Stimulated activated CD4-positive, alpha-beta T cell treated with anti-CD3 and anti-CD28 coated beads, Interleukin-4, amount 100 ng/mL, for 1 hour (primary cell): ENCODE measurements around the gene NR5A1.

Experiments
- DNase-seq: peaks from one replicate; pipeline ENCODE4 v3.0.0-alpha.2; 2020

The NR5A1 gene

GRCh38 chr9:124506931-124507879 lies at the start of gene NR5A1:
TSS of gene NR5A1 (minus strand) at chr9:124507399. CDS start at chr9:124503395, 4,004 bp downstream.
- no peak for DNase-seq

GRCh38 chr9:124555043-124555442 lies 47.8 kb upstream of the NR5A1 start:
- DNase-seq, result no peak

DNA sequence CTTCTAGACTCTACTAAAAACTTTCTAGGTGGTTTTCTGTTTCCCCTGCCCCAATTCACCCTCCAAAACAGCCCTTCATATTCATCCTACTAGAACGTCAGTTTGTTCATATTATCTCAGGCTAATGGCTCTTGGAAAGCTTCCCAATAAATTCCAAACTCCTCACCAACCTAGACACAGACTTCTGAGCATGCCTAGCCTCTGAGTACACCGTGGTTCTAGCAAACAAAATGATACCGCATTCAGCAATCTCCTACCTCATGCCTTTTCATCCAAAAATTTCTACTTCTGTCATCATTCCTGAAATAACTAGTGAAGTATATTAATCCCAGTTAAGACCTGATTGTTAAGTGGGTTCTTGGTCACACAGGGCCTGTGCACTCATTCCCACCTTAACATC lies 46.5 kb upstream of the NR5A1 start:
- DNase-seq, result no peak

DNA sequence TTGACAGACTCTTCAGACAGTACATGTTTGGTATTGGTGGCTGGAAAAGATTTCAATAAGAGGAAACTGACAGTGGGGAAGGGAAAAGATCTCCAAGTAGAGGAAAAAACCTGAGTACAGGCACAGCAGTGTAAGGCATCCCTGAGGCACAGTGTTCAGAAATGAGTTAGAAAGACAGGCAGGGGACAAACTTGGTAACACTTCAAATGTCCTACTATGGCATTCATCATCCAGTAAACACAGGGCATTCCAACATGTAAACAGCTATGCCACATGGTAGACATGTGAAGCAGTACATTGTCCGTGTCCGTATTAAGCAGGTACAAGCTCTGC lies 45.0 kb upstream of the NR5A1 start:
- no peak for DNase-seq

DNA sequence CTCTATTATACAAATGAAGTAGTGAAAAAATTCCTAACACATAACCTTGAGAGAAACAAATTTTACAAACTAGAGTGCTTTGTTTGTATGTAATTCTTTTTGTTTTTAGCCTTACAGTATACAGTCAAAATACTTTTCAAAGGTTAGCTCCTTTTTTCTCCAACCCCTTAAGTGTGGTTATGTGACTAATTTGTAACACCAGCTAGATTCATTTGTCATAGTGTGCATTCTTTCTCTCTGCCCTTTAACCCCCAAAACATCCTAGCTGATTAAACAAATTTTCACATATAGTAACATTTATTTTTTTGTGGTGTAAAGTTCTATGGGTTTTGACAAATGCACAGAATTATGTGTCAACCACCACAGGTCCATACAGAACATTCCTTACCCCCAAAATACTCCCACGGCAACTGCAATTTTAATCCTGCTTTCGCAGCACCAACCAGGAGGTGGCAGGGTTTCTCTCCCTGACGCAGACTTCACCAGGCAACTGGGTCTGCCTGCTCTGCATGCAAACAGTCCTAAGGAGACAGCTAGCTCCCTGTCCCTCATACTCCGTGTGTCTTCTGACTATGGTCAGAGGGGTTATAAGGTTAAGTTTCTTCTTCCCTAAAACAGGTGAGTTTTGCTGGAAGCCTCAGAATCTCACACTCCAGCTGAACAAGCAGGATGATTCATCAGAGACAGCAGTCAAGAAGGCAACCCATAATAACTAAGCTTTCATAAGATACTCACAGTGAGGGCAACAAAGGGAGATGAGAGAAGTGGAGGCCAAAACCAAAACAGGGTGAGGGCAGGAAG lies 44.5 kb upstream of the NR5A1 start:
- DNase-seq, result peak; percentile 8

DNA sequence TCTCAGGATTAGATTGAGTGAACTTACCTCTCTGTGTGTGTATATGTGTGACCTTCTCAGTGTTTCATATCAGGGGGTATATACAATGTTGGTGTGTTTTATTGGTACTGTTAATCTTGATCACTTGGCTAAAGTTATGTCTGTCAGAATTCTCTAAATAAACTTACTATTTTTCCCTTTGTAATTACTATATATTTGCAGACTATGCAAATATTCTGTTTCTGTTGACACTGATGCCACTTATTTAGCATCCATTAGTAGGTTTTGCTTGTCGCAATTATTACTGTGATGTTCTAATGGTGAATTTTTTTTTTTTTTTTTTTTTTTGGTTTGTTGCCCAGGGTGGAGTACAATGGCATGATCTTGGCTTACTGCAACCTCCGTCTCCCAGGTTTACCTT lies 42.9 kb upstream of the NR5A1 start:
- no peak for DNase-seq

DNA sequence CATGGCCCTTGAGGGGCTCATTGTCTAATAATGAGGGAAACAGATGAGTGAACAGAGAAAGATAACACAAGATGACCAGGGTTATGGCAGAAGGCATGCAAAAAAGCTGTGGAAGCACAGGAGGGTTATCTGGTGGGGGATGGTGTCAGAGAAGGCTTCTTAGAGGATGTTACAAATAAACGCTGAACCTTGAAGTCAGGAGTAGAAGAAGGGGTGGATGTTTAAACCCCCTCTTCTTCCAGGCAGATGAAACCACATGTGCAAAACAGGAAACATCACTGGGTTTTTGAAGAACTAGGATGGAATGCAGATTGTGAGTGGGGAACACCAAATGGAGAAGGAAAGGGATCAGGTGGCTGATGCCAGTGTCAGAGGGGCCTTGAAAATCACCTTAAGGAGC lies 41.8 kb upstream of the NR5A1 start:
- DNase-seq, result no peak

- no peak for DNase-seq
Measured at GRCh38 chr9:124544535-124544934, 37.3 kb upstream of the NR5A1 start.

GRCh38 chr9:124541824-124542223 lies 34.6 kb upstream of the NR5A1 start:
- no peak for DNase-seq

- DNase-seq, result no peak
Measured at GRCh38 chr9:124537926-124538325, 30.7 kb upstream of the NR5A1 start.

DNA sequence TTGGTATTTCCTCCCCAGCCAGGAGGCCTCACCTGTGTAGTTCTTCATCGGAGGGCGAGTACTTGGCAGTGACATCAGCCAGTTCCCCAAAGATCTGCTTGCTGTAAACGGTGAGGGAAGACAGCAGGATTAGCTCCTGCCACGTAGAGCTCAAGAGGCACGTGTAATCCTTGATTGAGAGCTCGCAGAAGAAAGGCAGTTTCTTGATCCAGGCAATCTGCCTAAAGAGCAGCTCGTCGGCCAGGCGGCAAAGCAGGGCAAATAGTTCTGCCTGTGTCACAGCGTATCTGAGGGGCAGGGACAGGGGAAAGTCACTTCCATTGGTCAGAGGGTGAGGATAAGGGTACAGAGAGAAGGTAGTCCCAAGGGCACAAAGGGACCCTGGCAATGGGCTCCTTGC lies 28.6 kb upstream of the NR5A1 start:
- no peak for DNase-seq

- no peak for DNase-seq
Measured at GRCh38 chr9:124532897-124533296, 25.7 kb upstream of the NR5A1 start.

DNA sequence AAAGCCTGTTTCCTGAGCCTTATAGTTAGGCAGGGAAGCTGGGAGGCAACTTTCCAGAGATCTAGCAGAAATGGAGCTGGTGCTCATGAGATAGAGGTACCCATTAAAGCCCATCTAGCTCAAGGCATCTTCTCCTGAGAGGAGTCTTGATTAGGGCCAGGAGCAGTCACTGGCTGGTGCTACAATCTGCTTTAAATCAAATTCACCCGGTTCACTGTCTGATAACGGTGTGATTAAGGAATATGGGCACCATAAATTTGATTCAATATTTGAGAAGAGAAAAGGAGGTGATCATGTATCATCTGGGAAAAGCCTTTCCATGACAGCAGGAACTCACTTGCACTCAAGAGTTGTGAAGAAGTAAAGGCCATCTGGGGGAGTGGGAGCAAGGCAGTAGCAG lies 23.9 kb upstream of the NR5A1 start:
- no peak for DNase-seq

- no peak for DNase-seq
Measured at GRCh38 chr9:124530246-124530645, 23.0 kb upstream of the NR5A1 start.

GRCh38 chr9:124527781-124528180 lies 20.6 kb upstream of the NR5A1 start:
- DNase-seq, result no peak

- DNase-seq, result no peak
Measured at GRCh38 chr9:124526174-124526573, 19.0 kb upstream of the NR5A1 start.

DNA sequence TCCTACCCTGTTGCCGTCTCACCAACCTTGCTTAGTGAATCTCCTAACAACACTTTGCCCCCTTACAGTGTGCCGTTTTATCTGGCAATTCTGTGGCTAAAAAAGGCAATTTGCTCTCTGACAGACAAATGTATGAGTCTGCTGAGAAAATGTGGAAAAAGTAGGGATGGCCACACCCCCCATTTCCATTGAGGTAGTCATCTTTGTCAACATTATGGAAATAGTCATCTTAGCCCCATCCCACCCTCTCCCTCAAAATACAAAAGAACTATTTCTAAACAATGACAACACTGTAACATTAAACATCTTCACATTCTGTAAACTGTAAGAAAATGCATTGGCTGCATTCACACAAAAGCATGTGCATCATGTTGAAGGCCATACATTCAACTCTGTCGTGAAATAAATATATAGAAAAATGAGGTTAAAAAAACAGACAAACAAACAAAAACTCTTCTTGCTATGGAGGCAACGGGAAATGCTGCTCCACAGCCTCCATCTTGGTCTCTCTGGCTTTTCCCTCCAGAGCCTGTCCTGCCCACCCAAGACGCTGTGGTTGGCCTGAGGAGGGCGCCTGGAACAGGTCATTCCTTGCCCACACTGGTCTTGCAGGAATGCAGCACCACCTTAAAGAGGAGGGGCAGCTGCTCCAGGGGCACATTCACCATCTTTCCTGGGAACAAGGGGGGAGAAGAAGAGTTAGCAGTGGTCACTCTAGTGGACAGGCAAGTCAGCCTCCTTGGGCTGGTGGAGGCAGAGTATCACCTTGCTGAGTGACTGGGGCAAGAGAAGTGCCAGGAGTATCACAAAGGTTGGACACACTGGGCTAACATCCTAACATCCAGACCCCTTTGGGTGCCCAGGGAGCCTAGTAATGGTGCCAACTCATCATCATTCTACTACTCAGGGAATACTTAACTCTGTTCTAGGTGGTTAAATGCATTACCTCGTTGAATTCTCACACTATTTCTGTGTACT lies 15.2 kb upstream of the NR5A1 start:
- no peak for DNase-seq

DNA sequence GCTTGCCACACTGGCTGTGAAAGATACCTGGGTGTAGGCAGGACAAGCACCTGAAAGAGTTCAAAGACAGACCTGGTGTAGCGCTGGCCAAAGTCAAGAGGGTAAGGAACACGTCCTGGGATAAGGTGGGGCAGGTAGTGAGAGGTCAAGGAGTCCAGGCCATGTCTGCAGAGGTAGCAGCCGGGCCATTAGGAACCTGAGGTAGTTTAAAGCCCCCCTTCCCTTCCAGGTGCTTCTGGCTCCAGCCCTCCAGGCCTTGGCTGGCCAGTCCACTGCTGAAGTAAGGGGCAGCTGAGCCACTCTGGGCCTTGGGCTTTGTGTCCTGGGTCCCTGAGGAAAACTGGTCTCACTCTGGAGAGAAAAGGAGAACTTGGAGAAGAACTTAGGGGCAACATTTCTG lies 13.9 kb upstream of the NR5A1 start:
- no peak for DNase-seq

- DNase-seq, result no peak
Measured at GRCh38 chr9:124520206-124520596, 13.0 kb upstream of the NR5A1 start.

GRCh38 chr9:124518116-124518515 lies 10.9 kb upstream of the NR5A1 start:
- DNase-seq, result no peak

DNA sequence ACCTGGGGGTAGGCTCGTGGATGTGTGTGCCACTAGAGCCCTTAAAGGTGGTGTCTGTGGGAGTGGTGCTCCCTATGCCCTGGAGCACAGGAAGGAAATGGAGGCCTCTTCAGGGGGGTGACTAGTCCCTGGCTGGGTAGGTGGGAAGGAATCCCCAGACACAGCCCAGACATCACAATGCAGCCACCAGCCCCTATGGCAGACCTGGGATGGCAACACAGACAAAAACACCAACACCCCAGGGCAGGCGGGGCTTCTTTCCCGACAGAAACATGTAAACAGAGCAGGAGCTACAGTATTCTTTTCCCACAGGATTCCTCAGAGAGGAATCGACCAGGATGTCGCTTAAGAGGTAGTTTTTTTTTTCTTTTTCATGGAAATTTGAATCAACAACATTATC lies 10.4 kb upstream of the NR5A1 start:
- no peak for DNase-seq

DNA sequence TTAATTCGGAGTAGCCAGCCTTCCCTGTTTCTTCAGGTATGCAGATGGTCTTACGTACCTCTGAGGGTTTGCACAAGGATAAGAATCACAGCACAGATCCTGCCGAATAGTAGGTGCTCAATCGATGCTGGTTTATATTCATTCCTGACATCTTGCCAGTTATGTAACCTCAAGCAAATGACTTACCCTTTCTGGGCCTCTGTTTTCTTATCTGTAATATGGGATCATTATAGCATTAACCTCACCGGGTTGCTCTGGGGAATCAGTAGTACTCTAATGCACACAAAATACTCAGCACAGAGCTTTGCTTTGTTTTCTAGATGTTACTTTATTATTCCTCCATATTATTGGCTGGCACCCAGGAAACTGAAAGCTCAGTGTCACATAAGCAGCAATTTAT lies 7.7 kb upstream of the NR5A1 start:
- no peak for DNase-seq

- no peak for DNase-seq
Measured at GRCh38 chr9:124514125-124514524, 6.9 kb upstream of the NR5A1 start.
